ENCODE results near the gene IQCH.
"Not testable (repeated sequence)": the region's sequence is repeated elsewhere in the genome, so short reads cannot be mapped to it uniquely, and the experiment has no call there.

IQCH gene

GRCh38 chr15:67453703-67454102 lies 199.1 kb downstream of the IQCH start:
- not testable (repeated sequence) for DNase-seq

GRCh38 chr15:67456677-67457529 lies 202.3 kb downstream of the IQCH start:
- DNase-seq: peak; percentile 84 to 92 (median 90)

- no peak for DNase-seq
These were observed 203.9 kb downstream of the IQCH start for GRCh38 chr15:67458331-67459029.

DNA sequence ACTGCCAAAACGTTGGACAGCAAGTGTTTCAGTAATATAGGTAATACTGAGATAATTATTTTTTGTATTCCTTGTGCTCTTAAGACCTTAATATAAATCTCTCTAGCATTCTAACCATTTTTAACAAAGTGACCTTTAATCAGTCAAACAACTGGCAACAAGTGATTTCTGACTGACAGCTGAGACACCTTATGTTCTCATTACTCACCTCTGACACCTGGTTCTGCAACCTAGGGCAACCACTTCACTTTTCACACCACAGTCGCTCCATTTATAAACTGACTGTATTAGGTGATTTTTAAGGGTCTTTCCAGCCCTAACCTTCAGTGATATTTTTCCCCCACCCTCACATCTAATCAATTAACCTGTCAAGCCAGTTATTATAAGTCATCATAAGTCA lies 205.9 kb downstream of the IQCH start:
- no peak for DNase-seq

GRCh38 chr15:67461735-67462134 lies 207.1 kb downstream of the IQCH start:
- no peak for DNase-seq

DNA sequence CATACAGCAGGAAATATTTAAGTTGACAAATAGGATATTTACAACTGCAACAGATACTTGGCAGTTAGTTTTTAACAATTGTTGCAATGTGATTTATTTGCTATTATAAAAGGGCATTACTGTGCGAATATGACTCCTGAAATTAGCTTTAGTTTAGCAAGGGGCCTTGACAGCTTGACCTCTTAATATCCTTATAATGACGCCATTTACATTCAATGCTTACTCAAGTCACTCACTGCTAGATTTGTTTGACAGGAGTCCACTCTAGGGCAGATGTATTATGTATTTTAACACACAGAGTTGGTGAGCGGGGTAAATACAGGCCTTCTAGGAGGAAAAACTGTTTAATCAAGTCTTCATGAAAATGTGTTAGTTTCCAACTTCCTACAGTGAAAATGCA lies 208.3 kb downstream of the IQCH start:
- DNase-seq: no peak

- DNase-seq: no peak
These were observed 208.9 kb downstream of the IQCH start for GRCh38 chr15:67463488-67463887.

GRCh38 chr15:67465196-67465952 lies 210.8 kb downstream of the IQCH start:
- no peak for DNase-seq

- DNase-seq: no peak
These were observed 213.8 kb downstream of the IQCH start for GRCh38 chr15:67468416-67468815.

DNA sequence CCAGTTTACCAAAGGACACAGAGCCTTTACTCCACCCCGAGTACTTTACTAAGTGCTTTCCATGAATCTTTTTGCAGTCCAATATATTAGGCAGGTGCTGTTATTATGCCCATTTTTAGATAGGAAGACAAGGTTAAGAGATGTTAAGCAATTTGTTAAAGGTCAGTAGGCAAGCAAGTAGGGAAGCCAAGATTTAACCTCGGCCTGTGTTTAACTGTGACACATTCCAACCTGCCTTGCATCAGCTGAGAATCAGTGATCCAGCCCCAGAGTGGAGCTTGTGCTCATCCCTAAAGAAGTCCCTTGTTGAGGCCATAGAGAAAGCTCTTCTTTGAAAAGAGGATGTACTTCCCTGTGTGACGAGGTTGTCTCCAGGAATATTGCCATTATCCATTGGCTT lies 215.1 kb downstream of the IQCH start:
- DNase-seq: no peak

DNA sequence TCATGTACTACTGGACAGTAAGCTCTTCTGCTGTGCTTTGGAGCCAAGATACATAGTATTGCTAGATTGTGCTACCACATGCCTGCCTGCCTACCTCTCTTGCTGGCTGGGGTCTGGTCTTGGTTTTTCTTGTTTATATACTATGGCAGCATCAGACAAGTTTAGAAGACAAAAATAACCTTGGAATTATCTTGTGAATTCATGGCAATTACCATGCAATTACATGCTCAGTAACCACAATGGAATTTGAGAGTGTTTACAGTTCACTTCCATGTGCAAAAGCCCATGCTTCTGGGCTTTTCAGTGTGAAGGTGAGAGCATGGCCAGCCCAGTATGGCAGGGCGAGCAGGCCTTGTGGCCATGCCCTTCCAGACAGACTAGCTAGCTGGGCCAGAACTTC lies 218.4 kb downstream of the IQCH start:
- no peak for DNase-seq

GRCh38 chr15:67474405-67475110 lies 220.0 kb downstream of the IQCH start:
- no peak for DNase-seq

DNA sequence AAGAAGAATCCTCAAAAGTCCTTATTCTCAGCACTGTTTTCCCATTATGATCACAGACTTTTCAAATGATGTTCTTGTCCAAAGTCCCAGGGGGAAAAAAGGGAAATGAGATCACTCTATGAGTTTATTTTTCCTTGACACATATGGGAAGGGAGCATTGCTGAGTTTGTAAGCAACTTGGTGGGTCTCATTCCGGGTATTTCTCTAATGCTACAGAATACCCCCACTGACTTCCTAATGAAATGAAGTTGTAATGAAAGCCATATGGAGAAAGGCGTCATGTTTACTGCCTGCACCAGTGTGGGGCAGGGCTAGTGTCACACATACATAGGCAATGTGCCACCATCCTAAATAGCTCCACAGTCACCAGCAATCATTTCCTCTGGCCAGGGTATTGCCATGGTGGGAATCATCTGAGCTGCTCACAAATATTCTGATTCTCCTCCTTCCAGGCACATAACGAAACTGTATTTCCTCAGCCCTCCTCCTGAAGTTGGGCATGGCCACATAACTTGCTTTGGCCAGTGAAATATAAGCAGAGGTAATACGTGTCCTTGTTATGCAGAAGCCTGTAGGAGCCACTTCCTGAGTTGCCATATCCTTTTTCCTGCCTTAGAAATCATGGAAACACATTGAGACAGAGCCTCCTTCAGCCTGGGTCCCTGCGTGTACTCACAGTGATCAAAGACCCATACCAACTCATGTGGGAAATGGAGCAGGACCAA lies 225.4 kb downstream of the IQCH start:
- DNase-seq: no peak

DNA sequence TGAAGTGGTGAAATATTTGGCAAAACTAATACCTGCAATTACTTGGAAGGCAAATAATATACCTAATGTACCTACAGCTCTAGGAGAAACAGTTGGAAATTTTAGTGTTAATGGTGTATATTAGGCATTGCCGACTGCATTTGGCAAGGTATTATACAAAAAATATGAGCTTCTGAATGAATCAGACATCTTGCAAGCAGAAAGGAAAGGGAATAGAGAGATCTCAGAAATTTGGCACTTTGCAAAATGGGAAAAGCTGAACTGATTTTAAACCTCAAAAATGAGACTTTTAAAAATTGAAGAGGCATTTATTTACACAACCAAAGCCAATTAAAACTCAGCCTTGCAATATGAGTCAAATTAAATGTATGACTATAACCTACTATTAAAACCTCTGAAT lies 226.2 kb downstream of the IQCH start:
- no peak for DNase-seq

- no peak for DNase-seq
These were observed 227.1 kb downstream of the IQCH start for GRCh38 chr15:67481680-67482079.

DNA sequence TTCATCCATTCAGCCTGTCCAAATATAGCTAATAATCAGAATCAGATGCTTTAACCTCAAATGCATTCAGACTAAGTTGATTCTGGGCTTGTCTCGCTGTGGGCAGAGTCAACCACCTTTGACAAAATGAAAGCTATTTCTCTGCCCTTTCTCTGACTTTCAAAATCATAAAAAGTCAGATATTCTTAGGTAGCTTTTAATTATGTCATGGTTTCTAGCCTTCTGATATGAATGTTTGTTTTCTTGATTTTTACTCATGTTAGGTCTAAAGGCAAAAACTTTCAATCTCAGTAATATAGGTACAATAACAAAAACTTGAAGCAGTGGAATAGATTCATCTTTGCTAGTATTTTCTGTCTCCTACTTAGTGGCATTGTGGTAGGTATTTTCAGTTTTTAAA lies 241.0 kb downstream of the IQCH start:
- no peak for DNase-seq

DNA sequence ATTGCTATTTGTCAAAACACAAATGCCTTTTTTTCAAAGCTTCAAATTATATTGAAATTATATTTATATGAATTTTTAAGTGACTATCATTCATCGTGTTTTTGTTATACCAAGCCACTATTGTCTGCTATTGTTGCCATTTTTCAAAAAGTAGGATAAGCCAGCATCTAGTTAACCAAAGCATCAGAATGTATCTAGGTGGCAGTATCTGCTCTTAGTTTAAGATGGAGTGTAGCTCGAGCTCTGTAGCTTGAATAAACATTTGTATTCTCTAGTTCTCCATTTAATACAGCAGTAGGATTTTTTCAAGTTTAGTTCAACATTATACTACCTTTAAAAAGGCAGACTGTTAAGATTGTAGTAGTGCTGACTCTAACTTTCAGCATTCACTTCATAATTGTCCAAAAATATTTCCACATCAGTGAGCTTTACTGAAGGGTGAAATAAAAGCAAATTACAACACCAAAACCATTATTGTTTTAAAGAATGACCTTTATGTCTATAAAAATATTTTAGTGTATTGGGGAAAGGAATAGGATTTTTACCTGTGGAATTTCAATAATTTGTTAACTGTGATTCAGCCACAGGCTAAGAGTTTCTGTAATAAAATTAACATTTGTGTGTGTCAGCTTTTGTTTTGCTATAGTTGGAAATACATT lies 246.7 kb downstream of the IQCH start:
- DNase-seq: peak in 3 of 4 experiments; percentile 13 to 51 (median 28)

DNA sequence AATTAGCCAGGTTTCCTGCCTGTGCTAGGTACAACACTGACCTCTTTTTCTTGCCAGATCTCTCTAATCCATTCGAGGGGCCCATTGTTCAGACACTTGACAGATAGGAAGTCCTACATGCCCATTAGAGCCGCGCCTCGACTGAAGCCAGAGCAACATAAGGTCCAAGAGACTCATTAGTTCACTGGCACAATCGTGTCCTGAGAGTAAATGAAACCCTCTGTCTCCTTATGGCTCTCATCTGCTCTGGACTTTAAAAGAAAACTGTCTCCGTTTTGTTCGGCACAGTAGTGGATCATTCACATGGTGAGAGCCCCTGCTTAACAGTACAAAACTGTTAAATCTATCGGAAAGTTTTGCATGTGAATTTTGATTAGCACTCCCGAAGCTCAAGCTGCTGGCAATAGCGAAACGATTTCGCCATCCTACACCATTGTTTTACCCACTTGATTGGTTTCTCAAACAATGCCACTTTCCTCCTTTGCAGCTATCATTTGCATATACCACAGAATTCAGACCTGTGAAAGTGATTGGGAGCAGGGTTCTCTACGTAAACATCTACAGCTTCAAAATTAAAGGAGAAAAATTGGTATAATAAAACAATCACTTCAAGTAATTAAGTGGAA lies 247.4 kb downstream of the IQCH start:
- DNase-seq: no peak

GRCh38 chr15:67504056-67504455 lies 249.5 kb downstream of the IQCH start:
- no peak for DNase-seq

- DNase-seq: no peak
These were observed 250.2 kb downstream of the IQCH start for GRCh38 chr15:67504796-67505195.
